NCI-H1694 (cell line): ENCODE data around the gene PAIP2B.
"Not testable (repeated sequence)": the region's sequence is repeated elsewhere in the genome, so short reads cannot be mapped to it uniquely, and the experiment has no call there.

Experiments
- DNase-seq: peaks from one replicate; lab custom pipeline; 2025; lab: John Stamatoyannopoulos, UW

Gene PAIP2B

DNA sequence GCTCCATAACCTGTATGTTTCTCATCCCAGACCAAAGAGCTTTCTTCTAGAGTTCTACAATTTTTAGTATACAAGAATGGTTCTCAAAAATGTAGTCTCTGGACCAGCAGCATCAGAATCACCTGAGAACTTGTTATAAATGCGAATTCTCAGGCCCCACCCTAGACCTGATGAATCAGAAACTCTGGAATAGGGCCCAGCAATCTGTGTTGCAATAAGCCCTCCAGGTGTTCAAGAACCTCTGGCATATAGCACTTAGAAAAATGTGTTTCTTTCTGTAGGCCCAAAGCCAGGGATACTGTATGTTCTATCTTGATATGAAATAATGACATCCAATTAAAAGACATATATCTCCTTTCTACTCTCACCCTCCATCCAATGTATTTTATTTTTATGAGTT, 10.4 kb downstream of the PAIP2B start:
- no peak for DNase-seq

DNA sequence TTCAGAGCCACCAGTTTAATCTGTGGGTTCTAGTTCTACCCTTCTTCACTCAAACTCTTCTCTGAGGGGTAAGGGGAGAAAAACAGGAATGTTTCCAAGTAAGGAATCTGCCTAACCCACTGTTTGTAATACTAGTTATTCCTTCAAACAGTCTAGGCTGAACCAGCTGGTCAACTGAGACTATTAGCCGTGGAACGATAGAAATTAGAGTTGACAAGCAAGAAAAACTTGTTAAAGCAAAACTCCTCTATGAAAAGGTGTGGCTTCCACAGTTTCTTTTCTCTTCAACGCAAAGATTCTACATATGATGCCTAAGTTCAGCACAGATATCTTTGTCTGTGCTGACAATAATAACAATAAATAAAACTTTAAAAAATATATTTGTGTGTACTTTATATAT, 11.5 kb downstream of the PAIP2B start:
- no peak for DNase-seq

DNA sequence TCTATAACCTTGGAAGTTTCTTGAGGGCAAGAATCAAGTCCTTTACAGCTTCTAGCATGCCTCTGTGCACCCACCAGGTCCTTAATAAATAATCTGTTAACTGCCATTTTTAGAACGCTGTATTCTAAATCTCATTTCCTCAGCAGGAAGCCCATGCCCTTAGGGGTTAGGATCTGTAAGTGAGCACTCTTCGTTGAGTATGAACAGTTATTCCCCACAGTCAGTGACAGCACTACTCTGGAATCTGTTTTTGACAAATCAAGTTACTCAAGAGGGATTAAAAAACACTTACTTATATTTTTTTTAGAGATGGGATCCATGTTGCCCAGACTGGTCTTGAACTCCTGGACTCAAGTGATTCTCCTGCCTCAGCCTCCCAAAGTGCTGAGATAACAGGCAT, 14.6 kb downstream of the PAIP2B start:
- no peak for DNase-seq

DNA sequence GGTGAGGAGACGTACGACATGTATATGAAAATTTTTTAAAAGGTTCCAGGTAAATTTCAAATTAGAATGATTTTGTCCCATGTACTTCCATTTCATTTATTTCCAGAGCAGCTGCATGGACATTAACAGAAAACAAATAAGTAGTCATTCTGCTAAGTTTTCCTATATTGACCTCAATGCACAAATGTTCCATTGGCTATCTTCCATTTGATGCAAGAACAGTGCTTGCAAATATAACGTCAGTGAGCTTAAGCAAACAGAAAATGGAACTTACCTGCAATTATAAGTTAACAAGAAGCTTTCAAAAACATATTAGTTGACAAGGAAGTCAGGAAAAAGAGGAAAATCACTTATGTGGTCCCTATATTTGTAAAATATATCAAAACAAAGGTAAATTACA, 16.6 kb downstream of the PAIP2B start:
- DNase-seq = no peak

DNA sequence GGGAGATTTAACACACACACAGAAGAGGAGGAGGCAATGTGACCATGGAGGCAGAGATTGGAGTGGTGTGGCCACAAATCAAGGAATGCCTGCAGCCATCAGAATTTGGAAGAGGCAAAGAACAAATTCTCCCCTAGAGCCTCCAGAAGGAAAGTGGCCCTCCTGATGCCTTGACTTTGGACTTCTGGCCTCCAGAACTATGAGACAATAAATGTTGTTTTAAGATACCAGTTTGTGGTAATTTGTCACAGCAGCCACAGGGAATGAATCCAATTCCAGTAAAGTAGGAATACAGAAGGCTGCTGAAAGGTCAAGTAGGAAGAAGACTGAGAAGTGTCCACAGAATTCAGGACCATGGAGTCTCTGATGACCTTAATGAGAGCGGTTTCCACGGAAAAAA, 18.1 kb downstream of the PAIP2B start:
- no peak for DNase-seq

DNA sequence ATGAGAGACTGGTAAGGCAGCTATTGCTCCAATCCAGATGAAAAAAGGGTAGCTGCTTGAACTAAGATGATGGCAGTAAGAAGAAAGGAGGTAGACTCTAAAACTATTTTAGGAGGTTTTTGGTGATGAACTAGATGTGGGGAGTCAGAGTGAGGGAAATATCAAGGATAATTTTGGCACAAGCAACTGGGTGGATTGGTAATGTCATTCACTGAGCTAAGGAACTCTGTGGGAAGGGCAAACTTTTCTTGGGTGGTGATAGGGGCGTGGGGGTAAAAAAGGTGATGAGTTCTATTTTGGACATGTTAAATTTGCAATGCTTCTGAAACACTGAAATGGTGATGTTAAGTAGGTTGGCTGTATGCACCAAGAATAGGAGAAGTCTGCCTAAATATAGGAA, 19.3 kb downstream of the PAIP2B start:
- DNase-seq = no peak

DNA sequence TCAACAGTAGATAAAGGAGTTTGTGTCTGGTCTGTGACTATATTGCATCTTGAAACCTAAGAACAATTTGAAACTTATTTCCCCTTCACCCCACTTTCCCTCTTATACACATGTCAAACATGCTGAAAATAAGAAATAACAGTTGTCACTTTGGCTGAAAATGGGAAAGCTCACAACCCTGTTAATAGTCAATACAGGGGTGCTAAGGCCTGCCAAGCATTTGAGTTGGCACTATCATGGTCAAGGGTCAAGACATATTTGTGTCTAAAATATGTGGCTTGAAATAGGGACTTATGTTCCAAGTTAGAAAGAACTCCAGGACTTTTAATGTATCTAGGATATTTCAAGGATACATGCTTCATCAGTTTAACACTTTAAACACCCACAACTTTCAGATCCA, 20.6 kb downstream of the PAIP2B start:
- no peak for DNase-seq

DNA sequence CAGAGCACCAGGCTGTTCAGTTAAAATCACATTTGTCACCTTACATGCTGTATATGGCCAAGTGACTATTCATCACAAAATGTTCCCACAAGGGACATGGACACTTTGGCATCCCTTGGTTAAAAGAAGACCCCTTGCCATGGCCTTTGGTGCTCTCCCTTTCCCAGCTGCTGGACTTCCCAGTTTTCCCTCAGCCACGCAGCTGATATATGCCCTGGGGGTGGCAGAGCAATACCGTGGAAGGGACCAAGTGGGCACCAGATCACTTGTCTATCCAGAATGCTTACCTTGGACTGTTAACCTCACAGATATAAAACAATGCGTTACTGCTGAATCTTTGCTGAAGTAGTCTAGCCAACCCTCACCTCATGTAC, 35.3 kb downstream of the PAIP2B start:
- DNase-seq = no peak

DNA sequence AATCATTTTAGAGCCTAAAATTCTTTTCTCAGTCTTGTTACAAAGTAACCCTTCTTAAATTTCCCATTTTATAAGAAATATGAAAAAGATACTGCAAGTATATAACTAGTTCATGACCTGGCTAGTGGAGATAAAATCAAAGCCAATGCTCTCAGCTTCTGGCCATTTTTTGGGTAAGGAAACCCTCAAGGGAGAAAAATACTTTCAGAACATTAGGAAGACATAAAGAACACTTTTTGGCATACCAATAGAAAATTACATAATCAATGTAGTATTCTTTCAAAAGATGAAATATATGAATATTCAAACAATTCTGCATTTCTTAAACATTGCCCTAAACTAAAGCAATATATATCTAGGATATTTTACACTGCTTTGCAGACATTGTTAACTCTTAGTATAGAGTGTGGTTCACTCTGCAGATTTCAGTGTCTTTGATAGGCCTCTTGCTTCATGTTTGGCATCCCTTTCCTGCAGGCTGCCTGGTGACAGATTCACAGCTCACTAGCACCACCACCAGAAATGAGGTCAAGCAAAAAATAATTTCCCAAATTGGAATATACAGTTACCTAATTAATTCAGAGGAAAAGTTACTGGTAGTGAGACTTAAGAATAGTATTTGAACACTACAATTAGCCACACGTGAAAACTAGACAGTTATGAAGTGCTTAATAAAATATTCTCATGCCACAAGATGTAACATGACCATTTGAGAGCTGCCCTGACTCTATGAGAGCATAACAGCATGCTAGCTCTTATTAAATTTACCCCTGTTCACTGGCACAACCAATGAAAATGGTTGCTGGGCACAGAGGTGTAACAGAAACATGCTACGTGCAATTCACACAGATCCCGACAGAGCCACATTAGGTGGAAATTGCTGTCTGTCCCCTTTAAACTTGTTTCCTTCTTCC, 36.0 kb downstream of the PAIP2B start:
- peak; percentile 28 for DNase-seq

DNA sequence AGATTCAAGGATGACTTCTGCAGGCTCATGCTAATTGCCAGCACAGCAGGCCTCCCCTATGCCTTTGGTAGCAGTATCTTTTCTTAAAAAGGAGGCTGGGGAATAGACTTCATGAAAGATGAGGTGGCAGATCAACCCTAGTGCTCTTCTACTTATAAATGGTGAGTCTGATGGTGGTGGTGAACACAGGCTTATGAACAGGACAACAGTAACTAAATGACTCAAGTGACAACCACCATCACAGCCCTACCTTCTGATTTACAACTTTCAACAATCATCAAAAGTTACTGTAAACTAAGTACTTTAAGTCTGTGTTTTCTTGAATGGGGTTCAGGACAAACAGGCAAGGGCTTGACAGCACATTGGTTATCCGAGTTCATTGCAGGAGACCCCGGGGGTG, 39.3 kb downstream of the PAIP2B start:
- DNase-seq = no peak

DNA sequence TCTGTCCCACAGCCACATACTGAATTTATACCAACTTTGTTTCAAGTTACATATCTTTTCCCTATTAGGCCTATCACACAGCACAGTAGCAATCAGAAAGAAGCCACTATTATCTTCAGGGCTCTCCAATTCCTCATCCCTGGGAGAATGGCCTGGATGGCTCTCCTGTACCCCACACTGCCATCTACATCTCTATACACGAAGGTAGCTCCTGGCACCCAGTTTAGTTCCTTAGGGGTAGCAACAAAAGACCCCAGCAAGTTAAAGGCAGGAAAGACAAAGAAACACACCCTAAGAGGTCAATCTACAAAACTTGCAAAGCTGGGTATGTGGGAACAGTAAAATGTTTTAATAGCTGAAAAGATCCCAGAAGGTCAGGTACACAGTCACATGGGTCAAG, 39.9 kb downstream of the PAIP2B start:
- DNase-seq = no peak

DNA sequence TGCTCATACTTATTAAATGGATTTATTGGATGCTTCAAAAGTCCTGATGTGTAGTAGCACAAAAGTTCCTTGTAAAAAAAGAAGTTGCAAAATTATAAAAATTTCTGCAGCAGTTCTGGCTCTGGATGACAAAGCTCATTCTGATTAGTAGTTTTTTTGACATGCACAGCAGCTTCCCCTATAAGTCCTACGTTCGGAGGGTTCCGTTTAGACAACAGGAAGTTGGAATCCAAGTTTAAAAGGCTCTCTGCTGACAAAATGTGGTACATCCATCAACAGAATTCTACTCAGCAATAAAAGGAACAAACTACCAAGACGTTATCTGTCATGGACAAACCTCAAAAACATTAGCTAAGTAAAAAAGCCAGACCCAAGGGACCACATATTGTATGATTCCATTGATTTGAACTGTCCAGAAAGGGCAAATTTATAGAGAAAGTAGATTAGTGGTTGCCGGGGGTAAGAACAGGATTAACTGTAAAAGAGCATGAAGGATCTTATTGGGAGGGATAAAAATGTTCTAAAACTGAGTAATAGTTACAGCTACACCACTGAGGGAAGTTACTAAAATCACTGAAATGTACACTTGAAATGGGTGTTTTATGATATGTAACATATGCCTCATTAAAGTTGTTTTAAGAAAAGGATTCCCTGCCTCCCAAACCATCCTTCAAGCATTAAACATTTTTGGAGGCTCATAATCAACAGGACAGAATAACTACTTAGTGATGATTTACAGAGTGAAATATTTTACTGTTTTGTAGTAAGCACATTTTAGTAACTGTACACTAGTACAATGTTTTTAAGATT, 43.4 kb downstream of the PAIP2B start:
- DNase-seq = not testable (repeated sequence)

DNA sequence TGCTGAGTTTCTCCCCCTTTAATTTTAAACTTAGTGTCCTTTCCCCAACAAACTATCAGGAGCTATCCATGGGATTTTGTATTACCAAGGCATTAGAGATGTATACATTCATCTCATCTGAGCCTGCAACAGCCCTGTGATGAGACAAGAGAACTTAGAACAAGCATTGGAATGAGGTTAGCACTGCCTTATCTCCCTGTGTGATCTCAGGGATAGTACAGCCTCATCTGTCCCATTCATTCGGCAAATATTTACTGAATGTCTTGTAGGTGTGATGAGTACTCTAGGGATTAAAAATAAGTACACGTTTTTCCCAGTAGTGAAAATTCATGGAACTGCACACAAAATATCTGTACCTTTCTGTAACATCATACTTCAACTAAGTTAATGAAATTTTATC, 45.6 kb downstream of the PAIP2B start:
- no peak for DNase-seq

DNA sequence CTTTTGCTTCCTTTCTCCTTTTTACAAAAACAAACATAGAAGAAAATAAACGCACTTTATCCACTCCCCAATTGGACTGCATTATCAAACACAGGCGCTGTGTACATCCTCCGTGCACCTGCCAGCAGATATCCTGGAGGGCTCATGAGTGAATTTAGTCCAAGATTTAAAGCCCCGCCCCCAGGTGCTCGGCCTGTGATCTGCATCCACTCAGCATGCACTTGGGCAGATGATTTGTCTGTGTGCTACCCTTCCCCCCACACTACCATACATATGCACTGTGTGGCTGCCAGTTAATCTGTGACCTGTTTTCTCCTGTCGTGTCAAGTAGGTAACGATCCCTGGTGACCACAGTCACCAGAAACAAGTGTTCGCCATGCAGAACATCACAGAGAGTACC, 48.1 kb downstream of the PAIP2B start:
- DNase-seq = not testable (repeated sequence)

DNA sequence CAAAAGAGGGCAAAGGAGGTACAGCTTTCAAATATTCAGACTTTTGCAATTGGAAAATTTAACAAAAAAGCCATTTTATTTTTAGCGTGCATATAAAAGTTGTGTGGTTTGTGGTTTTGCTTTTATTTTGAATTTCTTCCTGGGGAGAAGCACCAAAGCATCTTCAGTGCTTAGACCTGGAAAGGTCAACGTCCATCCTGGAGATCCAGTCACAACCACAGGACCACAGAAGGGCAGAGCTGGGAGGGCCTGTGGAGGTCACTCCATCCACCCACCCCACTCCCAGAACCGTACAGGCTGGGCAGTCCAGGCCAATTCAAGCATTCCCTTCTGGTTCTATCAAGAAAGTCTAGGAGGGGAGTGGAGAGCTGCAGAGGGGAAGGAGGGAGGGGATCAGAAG, 52.7 kb downstream of the PAIP2B start:
- DNase-seq = no peak

DNA sequence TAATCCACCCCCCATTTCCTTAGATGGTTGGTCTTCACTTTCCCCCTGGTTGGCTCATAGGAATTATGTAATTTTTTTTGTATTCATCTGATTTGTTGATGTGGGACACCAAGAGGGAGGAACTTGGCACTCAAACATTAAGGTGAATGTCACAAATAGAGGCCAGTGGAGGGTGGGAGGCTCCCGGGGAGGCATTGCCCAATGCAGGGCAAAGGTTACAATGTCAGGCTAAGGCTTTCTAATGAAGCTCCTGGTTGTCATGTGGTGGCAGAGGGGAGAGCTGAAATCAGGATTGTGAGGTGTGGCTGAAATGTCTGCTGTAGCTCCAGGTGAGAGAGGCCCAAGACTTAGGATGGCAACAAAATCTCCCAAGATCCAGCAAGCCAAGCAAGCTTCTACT, 53.8 kb downstream of the PAIP2B start:
- no peak for DNase-seq

DNA sequence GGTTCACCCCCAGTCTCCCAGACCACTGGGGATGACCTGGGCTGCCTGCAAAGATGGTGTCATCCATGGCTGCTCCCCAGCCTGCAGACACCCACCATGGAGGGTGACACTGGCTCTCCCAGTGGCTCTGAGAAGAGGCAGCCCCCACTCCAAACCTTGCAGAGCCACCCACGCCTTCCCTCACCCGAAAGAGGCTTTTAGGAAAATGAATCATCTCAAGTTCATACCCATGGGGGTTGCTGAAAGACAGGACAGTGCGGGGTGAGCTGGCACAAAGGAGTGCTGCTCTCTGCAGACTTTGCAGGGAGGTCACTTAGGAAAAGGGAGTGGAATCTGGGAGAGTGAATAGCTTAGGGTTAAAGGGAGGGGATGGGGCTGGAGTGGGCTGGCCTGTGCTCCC, 60.1 kb downstream of the PAIP2B start:
- no peak for DNase-seq

DNA sequence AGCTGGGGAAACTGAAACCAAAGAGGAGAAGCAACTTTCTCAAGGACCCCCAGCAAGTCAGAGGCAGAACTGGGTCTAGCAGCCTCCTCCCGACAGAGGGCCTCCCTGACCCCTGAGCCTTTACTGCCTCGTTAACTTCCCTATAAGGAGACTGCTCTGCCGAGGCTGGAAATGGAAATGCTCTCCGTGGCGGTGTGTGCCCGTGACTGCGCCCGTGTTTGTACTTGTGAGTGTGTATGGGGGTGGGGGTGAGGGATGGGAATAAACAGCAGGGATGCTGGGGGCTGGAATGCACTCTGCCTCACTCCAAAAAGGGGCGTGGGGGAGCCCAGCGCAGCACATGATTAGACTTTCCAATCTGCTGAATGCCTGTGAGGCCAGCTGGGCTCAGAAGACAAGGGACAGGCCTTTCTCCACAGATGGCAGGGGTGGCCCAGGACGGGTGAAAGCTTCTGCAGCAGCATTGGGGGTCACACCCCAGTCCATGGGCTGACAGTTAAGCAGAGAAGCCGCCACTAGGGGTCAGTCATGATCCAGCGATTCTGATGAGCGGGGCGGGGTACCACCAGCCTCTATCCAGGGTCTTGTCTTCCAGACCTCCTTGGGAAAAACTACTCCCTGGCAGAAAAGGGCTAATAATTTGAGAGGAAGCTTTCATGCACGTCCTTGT, 69.6 kb downstream of the PAIP2B start:
- DNase-seq = peak; percentile 70

DNA sequence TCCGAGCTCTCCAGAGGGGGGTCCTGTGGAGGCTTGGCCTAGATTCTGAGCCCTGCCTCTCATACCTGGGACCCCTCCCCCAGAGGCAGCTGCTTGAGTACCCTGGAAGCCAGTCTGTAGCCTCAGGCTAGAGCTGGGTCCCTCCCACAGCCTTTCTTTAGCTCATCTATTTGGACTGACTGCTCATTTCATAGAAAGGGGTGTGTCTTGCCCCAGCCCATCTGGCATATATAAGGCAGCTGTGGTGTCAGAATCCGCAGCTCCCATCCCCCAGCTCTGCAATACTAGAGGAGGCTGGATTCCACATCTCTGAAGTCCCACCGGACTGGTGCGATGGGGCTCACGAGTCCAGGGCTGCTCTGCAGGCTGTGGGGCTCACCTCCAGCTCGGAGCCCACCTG, 70.3 kb downstream of the PAIP2B start:
- peak; percentile 85 for DNase-seq

DNA sequence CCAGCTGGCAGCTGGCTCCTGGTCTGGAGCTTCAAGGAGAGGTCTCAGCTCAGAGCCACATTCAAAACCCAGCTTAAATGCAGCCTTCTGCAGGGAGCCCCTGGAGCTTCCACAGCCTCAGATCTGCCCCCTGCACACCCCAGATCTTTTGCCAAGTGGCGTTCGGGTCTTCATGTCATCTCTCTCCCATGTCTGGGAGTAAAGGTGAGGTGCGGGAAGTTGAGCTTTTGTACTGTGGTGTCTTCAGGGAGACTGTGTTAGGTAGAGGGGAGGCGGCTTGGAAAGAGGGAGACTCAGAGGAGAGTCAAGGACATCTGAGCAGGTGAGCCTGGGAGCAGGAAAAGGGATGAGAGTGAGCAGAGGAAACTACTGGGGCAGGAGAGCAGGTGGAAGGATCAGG, 71.1 kb downstream of the PAIP2B start:
- DNase-seq = no peak

DNA sequence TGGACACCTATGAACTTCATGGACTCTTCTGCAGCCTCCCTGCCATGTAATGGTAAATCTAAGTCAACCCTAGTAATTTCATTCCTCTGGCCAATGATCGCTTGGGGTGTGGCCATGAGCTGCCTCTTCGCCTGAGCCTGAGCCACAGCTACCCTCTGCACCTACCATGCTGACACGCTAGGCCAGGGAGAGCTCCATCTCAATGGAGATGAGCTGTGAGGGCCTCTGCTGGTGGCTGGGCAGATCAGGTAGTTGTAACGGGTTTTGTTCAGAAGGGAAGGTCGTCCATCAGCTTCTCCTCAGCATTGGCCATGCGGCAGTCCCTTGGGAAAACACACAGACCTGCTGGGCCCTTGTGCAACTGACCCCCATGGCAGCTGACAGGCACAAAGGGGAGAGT, 72.1 kb downstream of the PAIP2B start:
- no peak for DNase-seq

DNA sequence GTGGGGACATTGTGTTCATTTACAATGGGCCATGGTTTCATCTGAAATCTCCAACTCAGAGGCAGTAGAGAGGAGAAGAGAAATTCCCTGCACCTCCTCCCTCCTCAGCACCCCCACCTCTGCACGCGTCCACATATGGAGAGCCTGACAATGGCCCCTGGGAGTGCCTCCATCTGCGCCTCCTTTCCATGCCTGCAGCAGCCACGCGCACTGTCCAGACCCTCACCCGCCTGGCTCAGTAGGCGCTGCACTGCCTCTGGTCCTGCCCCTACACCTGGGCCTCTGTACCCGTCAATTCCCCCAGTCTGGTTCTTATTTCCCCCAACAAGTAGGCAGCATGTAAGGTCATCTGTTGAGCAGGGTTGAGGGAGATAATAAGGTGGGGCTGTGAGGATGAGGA, 72.6 kb downstream of the PAIP2B start:
- DNase-seq = no peak
